ENCODE data around the gene PIK3R4.

DNA sequence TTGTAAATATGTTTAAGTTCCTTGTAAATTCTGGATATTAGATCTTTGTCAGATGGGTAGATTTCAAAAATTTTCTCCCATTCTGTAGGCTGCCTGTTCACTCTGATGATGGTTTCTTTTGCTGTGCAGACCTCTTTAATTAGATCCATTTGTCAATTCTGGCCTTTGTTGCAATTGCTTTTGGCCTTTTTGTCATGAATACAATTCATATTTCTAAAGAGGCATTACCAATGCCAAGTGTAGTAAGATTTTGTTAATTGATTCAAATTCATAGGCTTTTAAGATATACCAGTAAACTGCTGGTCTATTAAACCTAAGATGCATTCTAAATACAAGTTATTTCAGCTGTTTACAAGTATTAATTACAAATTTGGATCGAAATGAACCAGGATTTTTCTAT lies 31.0 kb downstream of the PIK3R4 start:
- TF ChIP-seq POLR2A (IDR thresholded peaks at IDR 0.05) (no peak), POLR2AphosphoS5 (IDR thresholded peaks at IDR 0.05) (no peak)
- TF ChIP-seq, protein P1, sequence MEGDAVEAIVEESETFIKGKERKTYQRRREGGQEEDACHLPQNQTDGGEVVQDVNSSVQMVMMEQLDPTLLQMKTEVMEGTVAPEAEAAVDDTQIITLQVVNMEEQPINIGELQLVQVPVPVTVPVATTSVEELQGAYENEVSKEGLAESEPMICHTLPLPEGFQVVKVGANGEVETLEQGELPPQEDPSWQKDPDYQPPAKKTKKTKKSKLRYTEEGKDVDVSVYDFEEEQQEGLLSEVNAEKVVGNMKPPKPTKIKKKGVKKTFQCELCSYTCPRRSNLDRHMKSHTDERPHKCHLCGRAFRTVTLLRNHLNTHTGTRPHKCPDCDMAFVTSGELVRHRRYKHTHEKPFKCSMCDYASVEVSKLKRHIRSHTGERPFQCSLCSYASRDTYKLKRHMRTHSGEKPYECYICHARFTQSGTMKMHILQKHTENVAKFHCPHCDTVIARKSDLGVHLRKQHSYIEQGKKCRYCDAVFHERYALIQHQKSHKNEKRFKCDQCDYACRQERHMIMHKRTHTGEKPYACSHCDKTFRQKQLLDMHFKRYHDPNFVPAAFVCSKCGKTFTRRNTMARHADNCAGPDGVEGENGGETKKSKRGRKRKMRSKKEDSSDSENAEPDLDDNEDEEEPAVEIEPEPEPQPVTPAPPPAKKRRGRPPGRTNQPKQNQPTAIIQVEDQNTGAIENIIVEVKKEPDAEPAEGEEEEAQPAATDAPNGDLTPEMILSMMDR (IDR thresholded peaks at IDR 0.05), result no peak

Measured in breast epithelium (tissue), 3 donors.